GM21737 (cell line): ENCODE data around the gene GPR135.
A peak's percentile ranks its signal among the peaks of the same experiment; 100 is the strongest.

Experiments used
- ATAC-seq: cut with Tn5 transposase; IDR thresholded peaks from one replicate; pipeline ENCODE4 v1.9.1; 2021; ENCODE audit warnings: mild to moderate bottlenecking, moderate library complexity; ENCODE audit not compliant: unreplicated experiment

Gene GPR135, protein sequence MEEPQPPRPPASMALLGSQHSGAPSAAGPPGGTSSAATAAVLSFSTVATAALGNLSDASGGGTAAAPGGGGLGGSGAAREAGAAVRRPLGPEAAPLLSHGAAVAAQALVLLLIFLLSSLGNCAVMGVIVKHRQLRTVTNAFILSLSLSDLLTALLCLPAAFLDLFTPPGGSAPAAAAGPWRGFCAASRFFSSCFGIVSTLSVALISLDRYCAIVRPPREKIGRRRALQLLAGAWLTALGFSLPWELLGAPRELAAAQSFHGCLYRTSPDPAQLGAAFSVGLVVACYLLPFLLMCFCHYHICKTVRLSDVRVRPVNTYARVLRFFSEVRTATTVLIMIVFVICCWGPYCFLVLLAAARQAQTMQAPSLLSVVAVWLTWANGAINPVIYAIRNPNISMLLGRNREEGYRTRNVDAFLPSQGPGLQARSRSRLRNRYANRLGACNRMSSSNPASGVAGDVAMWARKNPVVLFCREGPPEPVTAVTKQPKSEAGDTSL

GRCh38 chr14:59465316-59466135, at the start of gene GPR135:
Gene GPR135 (minus strand): TSS chr14:59465380. CDS start chr14:59465226, 154 bp downstream.
- peak; percentile 30 for ATAC-seq

DNA sequence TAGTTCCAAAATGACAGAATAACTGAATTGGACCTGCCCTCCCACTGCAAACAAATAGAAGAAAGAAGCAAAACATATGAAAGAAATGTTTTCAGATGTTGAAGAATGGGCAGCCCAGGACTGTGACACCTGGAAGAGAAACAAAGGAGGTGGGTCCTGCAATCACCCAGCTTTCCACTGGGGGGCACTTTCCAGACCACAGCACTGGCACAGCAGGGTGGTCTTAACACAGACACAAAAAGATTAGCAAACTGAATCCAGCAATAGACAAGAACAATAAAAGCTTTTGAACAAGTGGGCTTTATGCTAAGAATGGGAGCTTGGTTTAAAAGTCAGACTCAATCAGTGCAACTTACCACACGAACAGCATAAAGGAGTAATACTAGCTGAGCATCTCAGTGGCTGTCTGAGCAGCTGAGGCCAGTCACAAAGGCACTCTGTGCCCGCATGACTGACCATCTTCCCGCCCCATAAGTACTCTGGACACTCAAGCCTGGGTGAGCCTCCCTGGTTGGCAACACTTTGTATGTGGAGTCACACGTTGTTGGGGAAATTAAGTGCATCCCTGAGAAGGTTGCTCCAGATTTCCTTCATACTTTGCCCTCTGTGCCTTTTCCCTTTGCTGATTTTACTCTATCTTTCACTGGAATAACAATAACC, 46.9 kb upstream of the GPR135 start:
- no peak for ATAC-seq

GRCh38 chr14:59510966-59511365, 45.8 kb upstream of the GPR135 start:
- no peak for ATAC-seq

GRCh38 chr14:59510001-59510400, 44.8 kb upstream of the GPR135 start:
- ATAC-seq = no peak

GRCh38 chr14:59509101-59509500, 43.9 kb upstream of the GPR135 start:
- ATAC-seq = no peak

DNA sequence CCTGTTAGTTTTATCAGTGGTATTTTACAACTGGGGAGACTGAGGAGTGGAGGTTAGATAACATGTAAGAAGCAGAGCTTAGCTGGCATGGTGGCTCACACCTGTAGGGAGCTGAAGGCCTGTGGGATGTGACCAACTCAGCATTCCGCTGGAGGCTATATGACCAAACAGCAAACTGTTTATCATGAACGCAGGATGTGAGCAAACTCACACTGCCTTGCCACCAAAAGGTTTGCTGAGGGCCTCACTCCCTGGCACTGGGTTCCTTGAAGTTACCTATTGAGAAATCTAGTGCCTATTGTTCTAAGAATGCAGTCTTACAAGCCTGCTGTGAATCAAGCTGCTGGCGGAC, 42.5 kb upstream of the GPR135 start:
- ATAC-seq = no peak

- ATAC-seq = no peak
Observed at GRCh38 chr14:59507063-59507751, 42.0 kb upstream of the GPR135 start.

DNA sequence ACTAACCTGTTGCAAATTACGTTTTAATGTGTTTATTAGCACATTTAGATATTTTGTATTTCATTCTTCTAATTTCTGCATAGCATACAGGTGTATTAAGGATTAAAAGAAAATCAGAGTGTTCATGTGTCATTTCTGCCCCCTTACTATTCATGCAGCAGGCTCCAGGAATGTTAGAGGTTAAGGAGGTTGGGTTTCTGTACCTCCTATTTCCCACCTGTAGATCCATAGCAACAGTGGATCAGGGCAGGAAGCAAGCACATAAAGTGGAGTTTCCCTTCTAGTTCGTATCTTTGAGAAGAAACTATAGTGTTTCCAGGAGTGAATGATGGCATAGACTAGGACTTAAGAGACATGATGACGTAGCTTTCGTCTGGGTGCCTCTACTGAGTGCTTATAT, 38.1 kb upstream of the GPR135 start:
- no peak for ATAC-seq

- no peak for ATAC-seq
Observed at GRCh38 chr14:59500732-59501131, 35.6 kb upstream of the GPR135 start.

GRCh38 chr14:59492384-59492783, 27.2 kb upstream of the GPR135 start:
- no peak for ATAC-seq

GRCh38 chr14:59490756-59491155, 25.6 kb upstream of the GPR135 start:
- ATAC-seq = no peak

DNA sequence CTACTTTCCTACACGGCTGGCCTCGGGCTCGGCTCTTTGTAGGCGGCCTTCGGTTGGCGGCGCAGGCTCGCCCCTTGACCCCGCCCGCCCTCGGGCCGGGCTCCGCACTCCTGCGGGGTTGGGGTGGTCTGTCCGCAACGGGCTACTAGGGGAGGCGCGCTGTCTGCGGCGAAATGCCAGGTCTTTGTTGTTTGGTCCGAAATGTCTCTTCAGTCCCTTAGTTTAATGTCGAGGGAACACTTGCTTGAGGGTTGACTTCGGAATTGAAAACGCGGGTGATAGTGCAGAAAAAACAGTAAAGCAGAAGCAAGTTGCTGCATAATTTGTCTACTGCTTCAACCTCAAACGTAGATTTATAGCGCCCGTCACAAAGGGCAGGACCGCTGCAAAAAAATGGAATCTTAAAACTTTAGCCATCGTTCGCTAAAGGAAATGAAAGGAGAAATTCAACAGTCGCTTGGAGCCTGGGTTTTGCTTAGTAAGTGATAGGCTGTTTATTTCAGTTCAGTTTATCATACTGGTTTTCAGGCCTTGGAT, 19.5 kb upstream of the GPR135 start:
- peak; percentile 37 for ATAC-seq

DNA sequence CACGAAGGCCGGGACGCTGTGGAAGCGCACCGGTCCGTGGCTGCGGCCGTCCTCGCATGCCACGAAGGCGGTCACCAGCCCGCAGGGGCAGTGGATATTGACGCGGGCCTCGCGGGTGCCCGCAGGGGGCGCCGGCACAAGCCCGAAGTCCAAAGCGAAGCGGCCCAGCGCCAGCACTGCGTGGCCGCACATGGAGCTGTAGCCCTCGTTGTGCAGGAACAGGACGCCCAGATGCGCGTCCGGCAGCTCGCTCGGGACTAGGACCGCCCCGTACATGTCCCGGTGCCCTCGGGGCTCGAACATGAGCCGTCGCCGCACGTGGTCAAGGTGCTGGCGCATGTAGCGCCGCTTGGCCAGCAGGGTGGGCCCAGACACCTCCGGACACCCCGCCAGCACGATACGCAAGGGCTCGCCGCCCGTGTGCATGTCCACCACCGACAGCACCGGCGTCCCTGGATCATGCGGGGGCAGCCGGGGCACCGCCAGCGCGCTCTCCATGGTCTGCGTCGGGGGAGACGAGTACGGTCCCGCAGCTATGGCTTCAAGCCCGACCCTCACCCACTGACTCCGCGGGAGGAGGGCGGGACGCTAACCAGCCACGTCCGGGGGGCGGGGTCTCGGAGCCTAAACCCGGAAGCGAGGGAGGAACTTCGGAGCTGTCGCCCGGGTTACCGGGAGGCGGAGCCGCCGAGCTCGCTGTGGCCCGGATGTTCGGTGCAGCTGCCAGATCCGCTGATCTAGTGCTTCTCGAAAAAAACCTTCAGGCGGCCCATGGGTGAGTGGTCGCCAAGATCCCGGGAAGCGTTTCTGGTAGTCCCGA, 18.8 kb upstream of the GPR135 start, which contains the start of the genes JKAMP and L3HYPDH:
Gene JKAMP, plus strand, starts transcription at position 699 of the 820 bp plus-strand sequence. Its CDS starts 73 bp downstream, at position 772.
Gene L3HYPDH, minus strand, starts transcription at position 590 of the 820 bp plus-strand sequence. Its CDS starts 92 bp downstream, at position 498.
- ATAC-seq = peak; percentile 91

- ATAC-seq = no peak
Observed at GRCh38 chr14:59483363-59483762, 18.2 kb upstream of the GPR135 start.

DNA sequence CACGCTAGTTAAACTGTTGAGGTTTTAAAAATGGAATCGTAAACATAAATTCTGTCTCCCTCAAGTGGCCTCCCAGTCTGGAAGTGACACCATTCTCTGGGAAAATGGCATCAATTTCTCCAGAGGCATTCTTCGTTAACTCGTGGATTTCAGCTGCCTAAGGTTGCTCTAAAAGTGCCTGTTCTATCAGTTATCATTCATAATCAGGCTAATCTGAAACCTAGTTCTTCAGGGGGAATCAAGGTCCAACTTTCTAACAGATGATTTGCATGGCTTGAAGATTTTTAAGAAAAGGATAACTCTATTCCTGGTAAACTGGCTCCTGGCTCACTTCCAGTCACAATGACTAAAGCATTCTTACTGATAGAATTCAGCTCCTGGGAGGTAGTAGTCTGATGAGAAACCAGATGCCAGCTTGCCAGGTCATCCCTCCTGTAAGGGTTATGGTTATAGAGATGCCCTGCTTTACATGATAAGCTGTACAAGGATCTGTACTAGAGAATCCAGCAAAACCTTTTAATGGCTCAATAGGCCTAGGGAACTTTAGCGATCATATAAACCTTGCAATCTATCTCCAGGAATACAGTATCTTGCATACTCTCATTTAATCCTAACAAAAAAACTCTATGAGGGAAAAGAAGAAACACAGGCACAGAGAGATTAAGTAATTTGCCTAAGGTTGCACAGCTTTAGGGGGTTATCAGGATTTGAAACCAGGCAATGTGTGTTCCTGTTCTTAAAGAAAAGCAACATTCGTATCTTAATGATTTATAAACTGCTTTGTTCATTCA, 17.6 kb upstream of the GPR135 start:
- no peak for ATAC-seq

DNA sequence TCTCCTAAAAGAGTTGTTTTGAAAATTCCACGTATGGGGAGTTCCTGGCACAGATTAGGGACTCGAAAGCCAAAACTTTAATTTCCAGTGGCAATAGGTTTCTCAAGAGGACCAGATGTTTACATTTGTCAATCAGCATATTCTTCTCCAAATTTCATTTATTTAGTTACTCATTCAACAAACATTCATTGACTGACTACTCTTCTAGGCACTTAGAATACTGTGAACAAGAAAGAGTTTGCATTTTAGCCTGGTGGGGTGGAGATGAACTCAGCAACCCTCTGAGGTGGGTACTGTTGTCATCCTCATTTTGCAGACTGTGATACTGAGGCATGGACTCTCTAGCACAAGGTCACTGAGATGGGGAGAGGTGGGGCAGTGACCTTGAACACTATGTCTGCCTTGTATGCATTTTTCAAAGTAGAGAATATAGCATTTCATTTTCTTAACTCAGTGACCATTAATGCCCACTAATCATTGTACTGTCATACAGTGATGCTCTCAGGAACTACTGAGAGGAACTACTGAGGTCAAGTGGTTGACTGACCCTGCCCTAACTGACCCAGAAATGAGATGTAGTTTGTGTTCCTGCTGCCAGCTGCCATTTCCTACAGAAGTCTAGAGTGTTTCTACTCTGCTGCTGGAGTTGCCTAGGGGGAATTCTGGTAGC, 16.8 kb upstream of the GPR135 start:
- ATAC-seq = no peak

DNA sequence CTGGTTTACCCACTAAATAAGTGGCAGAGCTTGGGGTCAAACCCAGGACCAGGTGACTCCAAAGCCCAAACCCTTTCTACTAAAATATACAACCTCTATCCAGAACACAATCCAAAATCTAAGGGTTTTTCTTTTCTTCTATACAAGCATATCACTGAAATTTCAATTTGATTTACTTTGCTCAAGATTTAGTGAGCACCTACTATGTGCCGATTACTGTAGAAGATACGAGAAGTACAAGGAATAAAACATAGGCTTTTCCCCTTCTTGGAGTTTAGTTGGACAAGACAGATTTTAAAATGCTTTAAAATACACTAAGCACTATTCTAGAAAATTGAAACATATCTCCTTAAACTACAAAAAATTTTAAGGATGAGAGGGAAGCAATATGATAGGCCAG, 16.2 kb upstream of the GPR135 start:
- no peak for ATAC-seq

DNA sequence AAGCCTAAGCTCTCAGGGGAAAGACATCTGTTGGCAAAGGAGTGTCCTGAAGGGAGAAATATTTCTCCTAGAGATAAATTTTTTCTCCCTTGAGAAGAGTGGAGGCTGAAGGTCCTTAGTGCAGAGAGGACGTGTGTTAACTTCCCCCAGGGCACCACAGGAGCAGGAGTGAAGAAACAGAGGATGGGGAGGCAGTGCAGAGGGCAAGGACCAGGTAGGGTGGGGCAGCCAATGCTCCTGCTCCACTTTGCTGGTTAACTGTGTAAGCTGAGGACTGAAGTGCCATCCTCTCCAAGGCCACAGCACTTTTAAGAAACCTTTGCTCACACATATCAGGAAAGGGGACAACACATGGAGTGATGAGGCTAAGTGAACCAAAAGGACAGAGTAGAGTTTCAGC, 15.0 kb upstream of the GPR135 start:
- ATAC-seq = no peak
